CD4-positive, CD25-positive, alpha-beta regulatory T cell (primary cell): ENCODE measurements around the gene PHLDB1. TPM values are rescaled to one million over a fixed set of nuclear protein-coding genes. Genes with fewer than 3 reads are reported as not detected.
"Not testable (repeated sequence)": the region's sequence is repeated elsewhere in the genome, so short reads cannot be mapped to it uniquely, and the experiment has no call there.

Source experiments
- ATAC-seq, 2 donors: fragments of 150-1000 bp; cut with Tn5 transposase; one replicate each; pipeline ENCODE4 v1.10.0; 2021; ENCODE audit warnings: low read depth in 2 of 2, moderate number of reproducible peaks in 2 of 2, moderate library complexity in 1 of 2
- DNase-seq, 3 donors: peaks; one replicate each; pipeline versions ENCODE4 v3.0.0 to v3.0.0-alpha.2; 2012 to 2022; ENCODE audit warnings: mixed read lengths in 1 of 3
- H3K27ac ChIP-seq: one replicate; pipeline ENCODE4 v1.7.0; 2013; ENCODE audit warnings: mild to moderate bottlenecking, low read length; ENCODE audit not compliant: insufficient read depth, poor library complexity, severe bottlenecking
- H3K27me3 ChIP-seq: one replicate; pipeline ENCODE4 v1.7.0; 2013; ENCODE audit warnings: low read length; ENCODE audit not compliant: control insufficient read depth, insufficient read depth
- H3K36me3 ChIP-seq: one replicate; pipeline ENCODE4 v1.7.0; 2013; ENCODE audit warnings: mild to moderate bottlenecking, low read length, moderate library complexity; ENCODE audit not compliant: control insufficient read depth, insufficient read depth
- H3K4me1 ChIP-seq: 2 replicates; pipeline ENCODE4 v1.7.0; 2013; ENCODE audit warnings: mild to moderate bottlenecking, low read length; ENCODE audit not compliant: insufficient read depth, control insufficient read depth, poor library complexity, severe bottlenecking
- H3K4me3 ChIP-seq: one replicate; pipeline ENCODE4 v1.7.0; 2013; ENCODE audit warnings: low read depth, mild to moderate bottlenecking, low read length, moderate library complexity
- H3K9me3 ChIP-seq, 2 experiments: 1 replicate in 1 of 2; 2 replicates in 1 of 2; pipeline ENCODE4 v1.7.0; 2013; ENCODE audit warnings: low read length in 2 of 2, mild to moderate bottlenecking in 1 of 2, moderate library complexity in 1 of 2; ENCODE audit not compliant: control insufficient read depth in 2 of 2
- H3K27ac Mint-ChIP-seq, 3 donors: one replicate each; pipeline ENCODE4 v1.8.0; 2020 to 2022; ENCODE audit warnings: mild to moderate bottlenecking in 3 of 3, mixed read lengths in 3 of 3, moderate library complexity in 2 of 3
- H3K27me3 Mint-ChIP-seq: one replicate; pipeline ENCODE4 v1.8.0; 2022; ENCODE audit warnings: mild to moderate bottlenecking, mixed read lengths
- H3K36me3 Mint-ChIP-seq: one replicate; pipeline ENCODE4 v1.8.0; 2020; ENCODE audit warnings: mixed read lengths
- H3K4me1 Mint-ChIP-seq, 4 donors: one replicate each; pipeline ENCODE4 v1.8.0; 2020 to 2022; ENCODE audit warnings: mixed read lengths in 4 of 4, mild to moderate bottlenecking in 1 of 4
- H3K4me3 Mint-ChIP-seq, 4 donors: one replicate each; pipeline ENCODE4 v1.8.0; 2020 to 2022; ENCODE audit warnings: mild to moderate bottlenecking in 4 of 4, mixed read lengths in 4 of 4, moderate library complexity in 3 of 4
- H3K9me3 Mint-ChIP-seq, 7 donors: one replicate each; pipeline ENCODE4 v1.8.0; 2020 to 2022; ENCODE audit warnings: mixed read lengths in 7 of 7, mild to moderate bottlenecking in 3 of 7, moderate library complexity in 2 of 7
- polyA plus RNA-seq, 4 donors: library from polyadenylated mRNA; unstranded; fragments of 300-500 nt; fragmentation: Illumina TruSeq; gene quantifications; one replicate each; pipeline ENCODE4 v1.2.3, GENCODE V29; 2021
- total RNA-seq: library from RNA; stranded (reverse); gene quantifications from one replicate; pipeline ENCODE4 v1.2.3, GENCODE V29; 2022

The PHLDB1 gene
- total RNA-seq (1.2 TPM), polyA plus RNA-seq (under 1 TPM in 3 of 4 donors, not detected in 1; 0.16 to 0.70 (median 0.41) TPM)

DNA sequence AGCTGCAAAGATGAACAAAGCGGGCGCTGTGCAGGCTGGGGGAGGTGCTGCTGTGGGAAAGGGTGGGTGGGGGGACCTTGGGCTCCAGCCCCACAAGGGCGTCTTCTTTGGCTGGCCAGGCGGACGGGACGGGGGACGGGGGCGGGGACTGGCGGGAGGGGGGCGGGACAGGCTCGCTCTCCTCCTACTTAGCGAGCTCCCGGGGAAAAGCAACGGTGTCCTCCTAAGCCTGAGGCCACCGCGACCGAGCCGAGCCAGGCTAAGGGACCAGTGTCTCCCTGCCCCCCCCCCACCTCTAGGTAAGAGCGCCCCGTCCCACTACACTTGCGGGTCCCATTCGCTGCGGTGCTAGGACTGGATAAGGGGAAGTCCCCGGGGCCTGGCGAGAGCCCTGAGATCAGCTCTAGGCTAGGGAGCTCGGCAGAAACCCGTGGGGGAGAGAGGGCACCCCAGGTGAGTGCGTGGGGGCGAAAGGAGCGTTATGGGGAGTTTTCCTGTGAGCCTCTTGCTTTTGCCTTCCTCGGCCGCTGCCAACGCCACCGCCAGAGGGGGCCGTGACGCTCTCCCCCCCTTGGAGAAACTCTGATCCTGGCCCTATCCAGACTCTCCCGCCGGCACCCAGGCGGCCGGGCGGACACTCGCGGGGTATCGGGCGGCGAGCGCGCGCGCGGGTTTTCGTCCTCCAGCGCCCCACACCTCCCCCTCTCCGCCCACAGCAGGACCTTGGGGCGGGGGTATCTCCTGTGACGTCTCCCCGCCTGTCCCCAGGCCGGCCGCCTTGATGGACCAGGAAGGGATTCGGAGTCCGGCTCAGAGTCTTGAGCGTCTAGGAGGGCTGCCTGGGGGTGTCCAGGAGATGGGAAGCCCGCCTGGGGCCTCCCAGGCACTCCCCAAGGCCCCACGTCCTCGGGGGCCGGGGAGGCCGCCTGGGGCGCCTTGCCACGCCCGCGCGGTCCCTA is at the start of gene PHLDB1:
TSS of gene PHLDB1 (plus strand) at position 215 of the 959 bp plus-strand sequence. CDS start 6,222 bp downstream, outside the sequence.
- H3K9me3 ChIP-seq, result no peaks in the 10 kb centered on the region
- Mint-ChIP-seq H3K9me3 (peaks cover 0 to 1% (median 0%) of the 10 kb centered on the region in 7 donors), H3K4me1 (peaks cover 0 to 29% (median 12%) of the 10 kb centered on the region in 4 donors), H3K27ac (peak within 1 kb of the TSS; percentile 52 to 95 (median 95)), H3K27me3 (peaks cover 24% of the 10 kb centered on the region), H3K36me3 (peaks cover 4% of the 10 kb centered on the region), H3K4me3 (peak within 1 kb of the TSS; percentile 85 to 92 (median 88))
- H3K4me3 ChIP-seq, result no peak within 1 kb of the TSS
- H3K27me3 ChIP-seq, result no peaks in the 10 kb centered on the region
- peaks cover 3% of the 10 kb centered on the region for H3K36me3 ChIP-seq
- H3K27ac ChIP-seq, result peak within 1 kb of the TSS; percentile 77
- DNase-seq (peak; percentile 34 to 58 (median 38)), ATAC-seq (peak in 1 of 2 donors; percentile 0)
- H3K4me1 ChIP-seq, result peaks cover 40% of the 10 kb centered on the region

DNA sequence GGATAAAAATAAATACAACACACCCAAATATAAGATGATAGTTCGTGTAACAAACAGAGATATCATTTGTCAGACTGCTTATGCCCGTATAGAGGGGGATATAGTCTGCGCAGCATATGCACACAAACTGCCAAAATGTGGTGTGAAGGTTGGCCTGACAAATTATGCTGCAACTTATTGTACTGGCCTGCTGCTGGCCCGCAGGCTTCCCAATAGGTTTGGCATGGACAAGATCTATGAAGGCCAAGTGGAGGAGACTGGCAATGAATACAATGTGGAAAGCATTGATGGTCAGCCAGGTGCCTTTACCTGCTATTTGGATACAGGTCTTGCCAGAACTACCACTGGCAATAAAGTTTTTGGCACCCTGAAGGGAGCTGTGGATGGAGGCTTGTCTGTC is 46.6 kb upstream of the PHLDB1 start:
- H3K27ac Mint-ChIP-seq, result no peak overlapping the region
- DNase-seq, result no peak
- H3K4me3 Mint-ChIP-seq, result no peak overlapping the region

DNA sequence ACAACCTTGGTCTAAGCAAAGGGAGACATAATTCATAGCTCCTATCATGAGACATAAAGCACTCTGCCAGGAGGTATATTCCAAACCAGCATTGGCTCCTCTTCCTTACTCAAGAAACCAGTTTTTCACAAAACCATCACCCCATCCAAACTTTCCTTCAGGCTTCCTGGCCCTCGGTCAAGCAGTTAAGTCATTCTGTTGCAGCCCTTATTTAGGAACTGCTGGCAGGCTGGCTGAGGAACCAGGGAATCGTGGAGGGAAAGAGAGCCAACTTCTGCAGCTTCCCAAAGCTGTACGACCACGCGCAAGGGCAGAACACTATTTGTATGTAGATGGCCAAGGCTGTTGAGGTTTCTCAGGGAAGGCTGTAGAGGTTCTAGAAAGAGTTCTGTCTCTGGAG is 42.4 kb upstream of the PHLDB1 start:
- H3K27me3 Mint-ChIP-seq, result no peaks in the 10 kb centered on the region
- Histone ChIP-seq H3K4me1 (peaks cover 9% of the 10 kb centered on the region), H3K4me3 (peak overlapping the region; percentile 97), H3K27ac (no peak overlapping the region), H3K9me3 (no peaks in the 10 kb centered on the region), H3K36me3 (no peaks in the 10 kb centered on the region), H3K27me3 (no peaks in the 10 kb centered on the region)
- no peaks in the 10 kb centered on the region for H3K9me3 Mint-ChIP-seq
- DNase-seq (no peak), ATAC-seq (no peak)
- H3K4me1 Mint-ChIP-seq, result peaks cover 6 to 28% (median 13%) of the 10 kb centered on the region in 4 donors
- no peaks in the 10 kb centered on the region for H3K36me3 Mint-ChIP-seq
- peak overlapping the region; percentile 53 to 90 (median 75) for H3K4me3 Mint-ChIP-seq
- H3K27ac Mint-ChIP-seq, result peak overlapping the region in 2 of 3 donors; percentile 59 to 85

More for the DNA sequence above, 46.6 kb upstream of the PHLDB1 start:
- Histone ChIP-seq H3K4me1 (peaks cover 9% of the 10 kb centered on the region), H3K36me3 (peaks cover 18% of the 10 kb centered on the region), H3K9me3 (no peaks in the 10 kb centered on the region), H3K4me3 (no peak overlapping the region), H3K27ac (no peak overlapping the region), H3K27me3 (no peaks in the 10 kb centered on the region)
- Mint-ChIP-seq H3K27me3 (no peaks in the 10 kb centered on the region), H3K9me3 (no peaks in the 10 kb centered on the region), H3K4me1 (peaks cover 6 to 20% (median 10%) of the 10 kb centered on the region in 4 donors), H3K36me3 (peaks cover 19% of the 10 kb centered on the region)
- ATAC-seq, result no peak

DNA sequence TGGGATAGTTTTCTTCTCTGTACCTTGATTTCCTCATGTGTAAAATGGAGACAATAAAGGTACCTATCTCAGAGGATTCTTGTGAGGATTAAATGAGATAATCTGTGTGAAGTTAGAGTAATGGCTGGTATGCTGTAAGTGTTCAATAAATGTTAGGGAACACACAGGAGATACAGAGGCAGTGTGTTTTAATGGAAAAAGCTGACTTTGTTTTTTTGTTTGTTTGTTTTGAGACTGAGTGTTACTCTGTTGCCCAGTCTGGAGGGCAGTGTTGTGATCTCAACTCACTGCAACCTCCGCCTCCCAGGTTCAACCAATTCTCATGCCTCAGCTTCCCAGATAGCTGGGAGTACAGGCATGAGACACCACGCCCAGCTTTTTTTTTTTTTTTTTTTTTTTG is 37.7 kb upstream of the PHLDB1 start:
- peak overlapping the region in 1 of 3 donors; percentile 28 for H3K27ac Mint-ChIP-seq

DNA sequence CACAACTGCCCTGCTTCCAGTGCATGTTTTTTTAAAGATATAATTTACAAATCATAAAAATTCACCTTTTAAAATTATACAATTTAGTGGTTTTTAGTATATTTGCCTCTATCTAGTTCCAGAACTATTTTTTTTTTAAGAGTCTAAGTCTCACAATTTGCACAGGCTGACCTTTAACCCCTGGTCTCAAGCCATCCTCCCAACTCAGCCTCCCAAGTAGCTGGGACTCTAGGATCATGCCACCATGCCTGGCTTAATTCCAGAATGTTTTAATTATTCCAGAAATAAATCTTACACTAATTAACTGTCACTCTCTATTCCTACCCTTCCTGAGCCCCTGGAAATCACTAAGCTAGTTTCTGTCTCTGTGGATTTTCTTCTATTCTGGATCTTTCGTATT is 36.6 kb upstream of the PHLDB1 start:
- H3K27ac Mint-ChIP-seq, result peak overlapping the region in 2 of 3 donors; percentile 94 to 98
- H3K9me3 Mint-ChIP-seq, result no peaks in the 10 kb centered on the region
- Histone ChIP-seq H3K36me3 (peaks cover under 1% of the 10 kb centered on the region), H3K27ac (peak overlapping the region; percentile 96), H3K4me3 (no peak overlapping the region), H3K4me1 (peaks cover 37% of the 10 kb centered on the region), H3K9me3 (no peaks in the 10 kb centered on the region), H3K27me3 (no peaks in the 10 kb centered on the region)
- no peak for ATAC-seq
- peak overlapping the region; percentile 6 to 94 (median 45) for H3K4me3 Mint-ChIP-seq
- no peak for DNase-seq
- H3K4me1 Mint-ChIP-seq, result peaks cover 25 to 47% (median 32%) of the 10 kb centered on the region in 4 donors
- no peaks in the 10 kb centered on the region for H3K36me3 Mint-ChIP-seq
- peaks cover 5% of the 10 kb centered on the region for H3K27me3 Mint-ChIP-seq

More for the DNA sequence above, 37.7 kb upstream of the PHLDB1 start:
- no peaks in the 10 kb centered on the region for H3K36me3 ChIP-seq
- H3K4me3 ChIP-seq, result no peak overlapping the region
- Mint-ChIP-seq H3K27me3 (peaks cover under 1% of the 10 kb centered on the region), H3K36me3 (no peaks in the 10 kb centered on the region), H3K4me3 (peak overlapping the region in 2 of 4 donors; percentile 47 to 94), H3K9me3 (no peaks in the 10 kb centered on the region), H3K4me1 (peaks cover 18 to 45% (median 29%) of the 10 kb centered on the region in 4 donors)
- no peaks in the 10 kb centered on the region for H3K27me3 ChIP-seq
- no peak for ATAC-seq
- peaks cover 35% of the 10 kb centered on the region for H3K4me1 ChIP-seq
- no peak overlapping the region for H3K27ac ChIP-seq
- no peaks in the 10 kb centered on the region for H3K9me3 ChIP-seq
- no peak for DNase-seq

DNA sequence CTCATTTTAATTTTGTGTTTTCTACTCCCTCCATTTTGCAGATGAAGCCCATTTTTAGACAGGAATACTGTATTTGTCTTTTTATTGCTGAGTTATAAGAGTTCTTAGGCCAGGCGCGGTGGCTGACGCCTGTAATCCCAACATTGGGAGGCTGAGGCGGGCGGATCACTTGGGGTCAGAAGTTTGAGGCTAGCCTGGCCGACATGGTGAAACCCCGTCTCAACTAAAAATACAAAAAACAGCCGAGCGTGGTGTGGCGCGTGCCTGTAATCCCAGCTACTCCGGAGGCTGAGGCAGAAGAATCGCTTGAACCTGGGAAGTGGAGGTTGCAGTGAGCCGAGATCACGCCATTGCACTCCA is 35.7 kb upstream of the PHLDB1 start:
- Histone ChIP-seq H3K4me3 (peak overlapping the region; percentile 89), H3K4me1 (peaks cover 42% of the 10 kb centered on the region), H3K27ac (peak overlapping the region; percentile 96)
- H3K27ac Mint-ChIP-seq, result peak overlapping the region; percentile 94 to 98 (median 96)
- H3K36me3 Mint-ChIP-seq, H3K27me3 Mint-ChIP-seq, H3K9me3 ChIP-seq, H3K36me3 ChIP-seq, ATAC-seq, H3K9me3 Mint-ChIP-seq, H3K27me3 ChIP-seq: not testable (repeated sequence)
- peak overlapping the region; percentile 94 to 97 (median 96) for H3K4me3 Mint-ChIP-seq
- peaks cover 32 to 50% (median 36%) of the 10 kb centered on the region in 4 donors for H3K4me1 Mint-ChIP-seq
- peak in 1 of 3 donors; percentile 10 for DNase-seq

DNA sequence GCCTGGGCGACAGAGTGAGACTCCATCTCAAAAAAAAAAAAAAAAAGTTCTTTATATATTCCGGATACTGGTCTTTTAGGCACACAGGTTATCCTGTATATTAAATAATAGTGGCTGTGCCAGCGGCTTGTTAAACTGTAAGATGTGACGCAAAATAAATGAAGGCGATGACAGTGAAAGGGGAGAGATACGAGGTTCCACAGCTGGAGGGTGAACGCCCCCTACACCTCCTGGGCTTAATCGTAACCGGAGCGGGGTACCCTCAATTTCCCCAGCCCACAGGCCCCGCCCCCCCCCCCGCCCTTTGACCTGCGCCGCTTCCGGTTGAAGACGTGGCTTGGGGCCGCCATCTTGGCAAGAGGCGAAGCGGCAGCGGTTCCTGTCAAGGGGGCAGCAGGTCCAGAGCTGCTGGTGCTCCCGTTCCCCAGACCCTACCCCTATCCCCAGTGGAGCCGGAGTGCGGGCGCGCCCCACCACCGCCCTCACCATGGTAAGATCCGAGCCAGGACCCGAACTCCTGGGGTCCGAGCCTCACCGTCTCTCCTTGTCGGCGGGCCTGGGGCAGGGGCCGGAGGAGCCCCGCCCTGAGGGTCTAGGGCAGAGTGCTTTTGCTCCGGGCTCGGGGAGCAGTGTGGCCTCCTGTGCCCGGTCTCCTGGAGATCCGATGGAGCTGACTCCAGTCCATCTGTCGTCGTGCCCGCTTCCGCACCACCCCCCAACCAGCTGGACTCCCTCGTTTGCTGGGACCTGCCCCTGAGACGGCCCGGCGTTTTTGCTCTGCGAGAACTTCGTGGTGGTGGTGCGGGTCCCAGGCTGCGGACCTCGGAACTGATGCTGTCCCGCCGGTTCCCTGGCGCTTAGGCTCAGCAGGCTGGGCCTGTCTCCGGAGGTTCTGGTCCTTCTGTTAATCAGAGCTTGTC is 35.1 kb upstream of the PHLDB1 start, which contains the start of gene ARCN1:
TSS of gene ARCN1 (plus strand) at position 349 of the 920 bp plus-strand sequence. CDS start at position 488, 139 bp downstream.
- Mint-ChIP-seq H3K4me3 (peak within 1 kb of the TSS; percentile 94 to 97 (median 96)), H3K27ac (peak within 1 kb of the TSS; percentile 94 to 98 (median 96)), H3K4me1 (peaks cover 32 to 56% (median 41%) of the 10 kb centered on the region in 4 donors), H3K9me3 (no peaks in the 10 kb centered on the region), H3K27me3 (peaks cover 5% of the 10 kb centered on the region), H3K36me3 (no peaks in the 10 kb centered on the region)
- H3K36me3 ChIP-seq, result peaks cover 6% of the 10 kb centered on the region
- no peaks in the 10 kb centered on the region for H3K27me3 ChIP-seq
- no peaks in the 10 kb centered on the region for H3K9me3 ChIP-seq
- peak; percentile 74 to 89 (median 81) for DNase-seq
- peak within 1 kb of the TSS; percentile 96 for H3K27ac ChIP-seq
- peaks cover 42% of the 10 kb centered on the region for H3K4me1 ChIP-seq
- peak within 1 kb of the TSS; percentile 89 for H3K4me3 ChIP-seq
- peak; percentile 82 for ATAC-seq
